K562 (cell line): ENCODE results near the gene AVPI1. TPM values are rescaled to one million over a fixed set of nuclear protein-coding genes. Genes with fewer than 3 reads are reported as not detected.
A peak's percentile ranks its signal among the peaks of the same experiment; 100 is the strongest.

ENCODE experiments used
- EHMT2 ChIP-seq: fragments of 450-650 bp; IDR thresholded peaks from 2 replicates; pipeline ENCODE4 v1.6.1; 2018; ENCODE audit warnings: antibody characterized with exemption
- FOXA1 ChIP-seq: fragments of 450-650 bp; IDR thresholded peaks from 2 replicates; pipeline ENCODE4 v1.6.1; 2016; ENCODE audit warnings: mild to moderate bottlenecking, borderline replicate concordance
- FOXJ2 ChIP-seq: fragments of 200-800 bp; sonication (Bioruptor generic); IDR thresholded peaks from 2 replicates; pipeline ENCODE4 v1.6.1; 2016; ENCODE audit warnings: missing genetic modification characterization, missing compliant biosample characterization
- FOXM1 ChIP-seq, 2 experiments: fragments of 450-650 bp in 1 of 2; sonication (generic) in 1 of 2; formaldehyde crosslinking in 1 of 2; IDR thresholded peaks; 2 replicates each; pipeline versions ENCODE4 v1.6.1 to v1.9.0; 2017 to 2022; ENCODE audit warnings: low read depth in 2 of 2, mild to moderate bottlenecking in 2 of 2, missing genetic modification reagents in 1 of 2, moderate library complexity in 1 of 2
- HMGN3 ChIP-seq: IDR thresholded peaks from 2 replicates; pipeline ENCODE4 v1.6.1; 2011; ENCODE audit warnings: borderline replicate concordance, low read depth, mild to moderate bottlenecking, mixed read lengths, low read length; ENCODE audit not compliant: insufficient read length; ENCODE audit errors: extremely low read depth
- KDM4B ChIP-seq, 2 experiments: fragments of 450-650 bp in 1 of 2; sonication (generic) in 1 of 2; IDR thresholded peaks; 2 replicates each; pipeline ENCODE4 v1.6.1; 2016 to 2017; ENCODE audit warnings: borderline replicate concordance in 2 of 2, antibody characterized with exemption in 1 of 2, low read depth in 1 of 2, mild to moderate bottlenecking in 1 of 2
- MAFG ChIP-seq: fragments of 450-650 bp; conservative IDR thresholded peaks from 2 replicates; pipeline ENCODE4 v1.6.1; 2016; ENCODE audit warnings: missing genetic modification characterization, missing compliant biosample characterization
- NKRF ChIP-seq: fragments of 450-650 bp; IDR thresholded peaks from 2 replicates; pipeline ENCODE4 v1.6.1; 2016; ENCODE audit warnings: borderline replicate concordance
- NR2F6 ChIP-seq: fragments of 450-650 bp; formaldehyde crosslinking; IDR thresholded peaks from 2 replicates; pipeline ENCODE4 v1.4.0; 2020; ENCODE audit warnings: mild to moderate bottlenecking
- PBX2 ChIP-seq, 2 experiments: IDR thresholded peaks in 1 of 2; conservative IDR thresholded peaks in 1 of 2; 2 replicates each; pipeline ENCODE4 v1.6.1; 2016; ENCODE audit warnings: low read depth in 2 of 2, mild to moderate bottlenecking in 1 of 2, missing compliant biosample characterization in 1 of 2, missing genetic modification characterization in 1 of 2, moderate library complexity in 1 of 2
- SMAD4 ChIP-seq: fragments of 250-450 bp; sonication (Bioruptor Pico); conservative IDR thresholded peaks from 2 replicates; pipeline ENCODE4 v1.8.0; 2021; ENCODE audit warnings: inconsistent platforms, mild to moderate bottlenecking, moderate library complexity
- SMARCA4 ChIP-seq: fragments of 450-650 bp; IDR thresholded peaks from 2 replicates; pipeline ENCODE4 v1.6.1; 2016
- TCF15 ChIP-seq: fragments of 250-450 bp; sonication (Bioruptor Pico); IDR thresholded peaks from 2 replicates; pipeline ENCODE4 v1.8.0; 2022; ENCODE audit warnings: moderate library complexity, mild to moderate bottlenecking, inconsistent platforms
- ZKSCAN8 ChIP-seq: fragments of 200-800 bp; sonication (Bioruptor generic); IDR thresholded peaks from 2 replicates; pipeline ENCODE4 v1.6.1; 2016; ENCODE audit warnings: missing genetic modification characterization, missing compliant biosample characterization
- ZNF124 ChIP-seq: sonication (generic); formaldehyde crosslinking; IDR thresholded peaks from 2 replicates; pipeline ENCODE4 v1.8.1; 2022; ENCODE audit warnings: missing genetic modification reagents
- ZNF175 ChIP-seq: fragments of 200-800 bp; sonication (Bioruptor generic); IDR thresholded peaks from 2 replicates; pipeline ENCODE4 v1.6.1; 2016; ENCODE audit warnings: low read depth, mild to moderate bottlenecking, missing genetic modification characterization, missing compliant biosample characterization
- polyA plus RNA-seq, 8 experiments: library from polyadenylated mRNA; depleted of rRNA in 4 of 8; stranded (reverse) in 5 of 8; unstranded in 3 of 8; fragments of >200 nt; fragmentation: Nextera tagmentation in 2 of 8; fragmentation: Illumina TruSeq in 1 of 8; extraction: Ambion mirVana in 2 of 8; extraction: Trizol in 1 of 8; gene quantifications; 2 replicates each; pipeline versions ENCODE4 v1.2.1 to v1.2.3, GENCODE V29; 2011 to 2014; ENCODE audit warnings: inconsistent platforms in 1 of 8, missing spikeins in 1 of 8
- total RNA-seq, 7 experiments: library from RNA; depleted of rRNA in 6 of 7; stranded (reverse); fragments of >200 nt in 6 of 7; fragmentation: Illumina TruSeq in 2 of 7; extraction: Trizol in 2 of 7; gene quantifications; 2 replicates each; pipeline versions ENCODE4 v1.2.1 to v1.2.3, GENCODE V29; 2011 to 2021; ENCODE audit warnings: low replicate concordance in 1 of 7
- TF ChIP-seq, protein P1 (sequence below), 2 experiments: fragments of 450-650 bp; IDR thresholded peaks; 2 replicates each; pipeline ENCODE4 v1.6.1; 2016
- TF ChIP-seq, protein P2 (sequence below), 2 experiments: fragments of 250-450 bp in 1 of 2; fragments of 450-650 bp in 1 of 2; sonication (Bioruptor Pico) in 1 of 2; IDR thresholded peaks; 2 replicates each; pipeline versions ENCODE4 v1.6.1 to v1.8.0; 2016 to 2021; ENCODE audit warnings: mild to moderate bottlenecking in 2 of 2, moderate library complexity in 2 of 2, missing compliant biosample characterization in 1 of 2, missing genetic modification characterization in 1 of 2

AVPI1 gene
- total and polyA plus RNA-seq, 9 of the 15 experiments (the other 6 are each of a cell fraction or from before 2014, with no cell fraction given), result 0.90 to 10.4 (median 7.4) TPM

DNA sequence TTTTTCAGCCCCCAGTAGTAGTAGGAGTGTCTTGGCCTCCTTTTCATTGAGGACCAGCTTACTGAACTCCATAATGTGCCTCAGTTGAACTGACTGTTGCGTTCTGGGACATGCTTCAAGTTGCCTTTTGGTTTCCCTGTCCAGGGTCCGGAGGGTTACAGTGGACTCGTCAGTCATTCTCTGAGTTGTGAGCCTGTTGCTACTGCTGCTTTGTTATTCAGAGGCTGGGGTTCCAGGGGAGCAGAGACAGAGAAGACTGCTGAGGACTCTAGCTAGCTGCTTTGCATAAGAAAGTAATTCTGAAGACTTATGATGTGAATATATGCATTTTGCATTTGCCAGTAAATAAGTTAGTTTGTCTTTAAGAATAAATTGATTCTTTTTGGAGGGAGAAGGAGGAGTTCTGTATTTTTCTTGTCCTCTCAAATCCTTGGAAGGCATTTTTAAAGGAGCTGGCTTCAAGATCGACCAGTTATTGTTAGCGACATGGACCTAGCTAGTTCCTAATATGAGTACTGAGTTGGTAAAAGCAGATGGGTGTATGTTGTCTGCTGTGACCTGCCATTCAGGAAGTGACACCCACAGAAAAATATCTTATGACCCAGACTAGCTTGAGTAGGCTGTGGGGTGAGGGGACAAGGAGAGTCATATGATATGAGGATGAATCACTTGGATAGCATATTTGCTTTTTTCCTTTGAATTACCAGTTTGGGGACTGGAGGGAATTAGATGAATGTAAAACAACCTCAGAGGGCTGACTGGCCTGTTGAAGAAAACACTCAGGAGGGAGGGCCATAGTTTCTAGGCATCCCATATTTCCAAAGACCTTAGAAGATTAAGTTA lies 38.3 kb downstream of the AVPI1 start (continued):
- TF ChIP-seq MAFG (tag) (no peak), SMARCA4 (peak; percentile 62), NKRF (no peak), EHMT2 (no peak), ZNF124 (CRISPR knock-in tag) (no peak), FOXM1 (IDR thresholded peaks at IDR 0.05; ENCODE audit: low read depth) (no peak), FOXM1 (CRISPR knock-in tag; IDR thresholded peaks at IDR 0.05; ENCODE audit: low read depth) (no peak), ZNF175 (CRISPR knock-in tag) (no peak), FOXA1 (no peak), KDM4B (IDR thresholded peaks at IDR 0.05; ENCODE audit: borderline replicate concordance in 2 of 2, low read depth in 1 of 2) (no peak), NR2F6 (CRISPR knock-in tag) (no peak), FOXJ2 (tag) (no peak), ZKSCAN8 (CRISPR knock-in tag) (0 out of 2 replicates have a peak, but pooled peaks have one; percentile 53), SMAD4 (CRISPR knock-in tag) (no peak), HMGN3 (no peak), PBX2 (CRISPR knock-in tag; IDR thresholded peaks at IDR 0.05; ENCODE audit: low read depth) (no peak), PBX2 (tag; conservative IDR thresholded peaks at IDR 0.05; ENCODE audit: low read depth) (0 out of 2 replicates have a peak, but pooled peaks have one; percentile 10), TCF15 (CRISPR knock-in tag) (no peak)
- TF ChIP-seq, protein P1, sequence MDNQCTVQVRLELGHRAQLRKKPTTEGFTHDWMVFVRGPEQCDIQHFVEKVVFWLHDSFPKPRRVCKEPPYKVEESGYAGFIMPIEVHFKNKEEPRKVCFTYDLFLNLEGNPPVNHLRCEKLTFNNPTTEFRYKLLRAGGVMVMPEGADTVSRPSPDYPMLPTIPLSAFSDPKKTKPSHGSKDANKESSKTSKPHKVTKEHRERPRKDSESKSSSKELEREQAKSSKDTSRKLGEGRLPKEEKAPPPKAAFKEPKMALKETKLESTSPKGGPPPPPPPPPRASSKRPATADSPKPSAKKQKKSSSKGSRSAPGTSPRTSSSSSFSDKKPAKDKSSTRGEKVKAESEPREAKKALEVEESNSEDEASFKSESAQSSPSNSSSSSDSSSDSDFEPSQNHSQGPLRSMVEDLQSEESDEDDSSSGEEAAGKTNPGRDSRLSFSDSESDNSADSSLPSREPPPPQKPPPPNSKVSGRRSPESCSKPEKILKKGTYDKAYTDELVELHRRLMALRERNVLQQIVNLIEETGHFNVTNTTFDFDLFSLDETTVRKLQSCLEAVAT (IDR thresholded peaks at IDR 0.05), result no peak
- TF ChIP-seq, protein P2, sequence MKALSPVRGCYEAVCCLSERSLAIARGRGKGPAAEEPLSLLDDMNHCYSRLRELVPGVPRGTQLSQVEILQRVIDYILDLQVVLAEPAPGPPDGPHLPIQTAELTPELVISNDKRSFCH (CRISPR knock-in tag; IDR thresholded peaks at IDR 0.05), result no peak
- TF ChIP-seq, protein P2 (tag; IDR thresholded peaks at IDR 0.05), result no peak
